CD1c-positive myeloid dendritic cell (primary cell): Measurements from ENCODE around the gene RTKN.
"Not testable (repeated sequence)": the region's sequence is repeated elsewhere in the genome, so short reads cannot be mapped to it uniquely, and the experiment has no call there.

Source experiments
- DNase-seq: peaks from one replicate; pipeline ENCODE4 v3.0.0-alpha.2; 2016; ENCODE audit errors: extremely low spot score

RTKN gene

GRCh38 chr2:74439373-74439772 is 2.4 kb downstream of the RTKN start:
- no peak for DNase-seq

- DNase-seq = no peak
Observed at GRCh38 chr2:74438248-74438647, 3.5 kb downstream of the RTKN start.

GRCh38 chr2:74436848-74437695 is 4.7 kb downstream of the RTKN start:
- peak; percentile 43 for DNase-seq

- no peak for DNase-seq
Observed at GRCh38 chr2:74436111-74436805, 5.5 kb downstream of the RTKN start.

- DNase-seq = no peak
Observed at GRCh38 chr2:74430502-74430901, 11.2 kb downstream of the RTKN start.

GRCh38 chr2:74429487-74430451 is 12.0 kb downstream of the RTKN start:
- DNase-seq = no peak

- no peak for DNase-seq
Observed at GRCh38 chr2:74428675-74429074, 13.1 kb downstream of the RTKN start.

GRCh38 chr2:74427551-74427950 is 14.2 kb downstream of the RTKN start:
- DNase-seq = no peak

- DNase-seq = no peak
Observed at GRCh38 chr2:74426181-74426758, 15.5 kb downstream of the RTKN start.

GRCh38 chr2:74425523-74425922 is 16.2 kb downstream of the RTKN start:
- no peak for DNase-seq

- no peak for DNase-seq
Observed at GRCh38 chr2:74424995-74425406, 16.7 kb downstream of the RTKN start.

- no peak for DNase-seq
Observed at GRCh38 chr2:74424139-74424992, 17.4 kb downstream of the RTKN start.

GRCh38 chr2:74423231-74424095 is 18.3 kb downstream of the RTKN start:
- DNase-seq = no peak

- peak; percentile 91 for DNase-seq
Observed at GRCh38 chr2:74421221-74421870, 20.4 kb downstream of the RTKN start, which contains the start of the genes C2orf81 and WDR54. C2orf81 (minus strand) TSS chr2:74421619; CDS start chr2:74421560, 59 bp downstream. WDR54 (plus strand) TSS chr2:74421730; CDS start chr2:74422154, 424 bp downstream.

- DNase-seq = not testable (repeated sequence)
Observed at GRCh38 chr2:74420443-74421103, 21.2 kb downstream of the RTKN start.

- DNase-seq = no peak
Observed at GRCh38 chr2:74420006-74420405, 21.7 kb downstream of the RTKN start.

- peak; percentile 57 for DNase-seq
Observed at GRCh38 chr2:74419345-74419744, 22.4 kb downstream of the RTKN start.

- DNase-seq = no peak
Observed at GRCh38 chr2:74418312-74418711, 23.4 kb downstream of the RTKN start.
